Neural crest cell (in vitro differentiated cells): ENCODE data around the gene TMEM25. TPM values are rescaled to one million over a fixed set of nuclear protein-coding genes. Genes with fewer than 3 reads are reported as not detected.

Experiments
- DNase-seq: peaks from one replicate; pipeline ENCODE4 v3.0.0; 2021; ENCODE audit warnings: low read depth, mixed read lengths, low spot score
- H3K27ac Mint-ChIP-seq: one replicate; pipeline ENCODE4 v1.8.0; 2021; ENCODE audit warnings: mild to moderate bottlenecking, mixed read lengths; ENCODE audit not compliant: unreplicated experiment
- H3K27me3 Mint-ChIP-seq: 2 replicates; pipeline ENCODE4 v1.8.0; 2021; ENCODE audit warnings: low read depth, mild to moderate bottlenecking, mixed read lengths
- H3K36me3 Mint-ChIP-seq: 2 replicates; pipeline ENCODE4 v1.8.0; 2021; ENCODE audit warnings: low read depth, mild to moderate bottlenecking, mixed read lengths
- H3K4me1 Mint-ChIP-seq: 2 replicates; pipeline ENCODE4 v1.8.0; 2021; ENCODE audit warnings: mixed read lengths
- H3K4me3 Mint-ChIP-seq: one replicate; pipeline ENCODE4 v1.8.0; 2021; ENCODE audit warnings: mild to moderate bottlenecking, mixed read lengths
- H3K9me3 Mint-ChIP-seq: 2 replicates; pipeline ENCODE4 v1.8.0; 2021; ENCODE audit warnings: mixed read lengths
- total RNA-seq: library from RNA; stranded (reverse); gene quantifications from 2 replicates; pipeline ENCODE4 v1.2.1, GENCODE V29; 2021
- TF ChIP-seq, protein P1 (sequence below): fragments of 200-600 bp; sonication (generic); conservative IDR thresholded peaks from 2 replicates; pipeline ENCODE4 v1.5.0; 2021; ENCODE audit warnings: antibody characterized with exemption, mild to moderate bottlenecking

Gene TMEM25
- total RNA-seq, 1 donor from 2014 or later: 28.6 TPM

DNA sequence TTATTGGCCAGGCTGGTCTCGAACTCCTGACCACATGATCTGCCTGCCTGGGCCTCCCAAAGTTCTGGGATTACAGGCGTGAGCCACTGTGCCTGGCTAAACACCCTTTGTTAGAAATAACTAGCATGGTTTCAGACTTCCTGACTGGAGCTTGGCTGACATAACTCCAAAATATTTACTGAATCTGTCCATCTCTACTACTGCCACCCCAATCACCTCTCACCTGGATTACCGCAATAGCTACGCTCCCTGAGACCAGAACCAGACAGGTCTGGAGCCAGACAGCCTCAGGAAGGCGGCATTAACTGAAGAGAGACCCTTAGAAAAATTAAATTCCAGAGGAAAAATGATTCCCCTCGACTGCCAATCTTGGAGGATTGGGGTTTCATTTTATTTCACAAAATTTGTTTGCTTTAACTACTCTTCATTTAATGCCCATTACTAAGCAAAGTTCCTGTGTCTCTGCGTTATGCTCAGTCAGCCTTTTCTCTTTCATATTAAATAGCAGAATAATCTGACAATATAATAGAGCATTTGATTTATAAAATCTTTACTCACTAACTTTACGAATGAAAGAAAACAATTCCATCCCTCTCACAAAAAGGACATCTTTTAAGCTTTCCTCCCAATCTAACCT, 13.1 kb downstream of the TMEM25 start:
- no peaks in the 10 kb centered on the region for H3K4me1 Mint-ChIP-seq
- DNase-seq: no peak
- no peaks in the 10 kb centered on the region for H3K27me3 Mint-ChIP-seq
- no peaks in the 10 kb centered on the region for H3K9me3 Mint-ChIP-seq
- TF ChIP-seq, protein P1, sequence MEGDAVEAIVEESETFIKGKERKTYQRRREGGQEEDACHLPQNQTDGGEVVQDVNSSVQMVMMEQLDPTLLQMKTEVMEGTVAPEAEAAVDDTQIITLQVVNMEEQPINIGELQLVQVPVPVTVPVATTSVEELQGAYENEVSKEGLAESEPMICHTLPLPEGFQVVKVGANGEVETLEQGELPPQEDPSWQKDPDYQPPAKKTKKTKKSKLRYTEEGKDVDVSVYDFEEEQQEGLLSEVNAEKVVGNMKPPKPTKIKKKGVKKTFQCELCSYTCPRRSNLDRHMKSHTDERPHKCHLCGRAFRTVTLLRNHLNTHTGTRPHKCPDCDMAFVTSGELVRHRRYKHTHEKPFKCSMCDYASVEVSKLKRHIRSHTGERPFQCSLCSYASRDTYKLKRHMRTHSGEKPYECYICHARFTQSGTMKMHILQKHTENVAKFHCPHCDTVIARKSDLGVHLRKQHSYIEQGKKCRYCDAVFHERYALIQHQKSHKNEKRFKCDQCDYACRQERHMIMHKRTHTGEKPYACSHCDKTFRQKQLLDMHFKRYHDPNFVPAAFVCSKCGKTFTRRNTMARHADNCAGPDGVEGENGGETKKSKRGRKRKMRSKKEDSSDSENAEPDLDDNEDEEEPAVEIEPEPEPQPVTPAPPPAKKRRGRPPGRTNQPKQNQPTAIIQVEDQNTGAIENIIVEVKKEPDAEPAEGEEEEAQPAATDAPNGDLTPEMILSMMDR: no peak
- no peak overlapping the region for H3K27ac Mint-ChIP-seq
- peaks cover 5% of the 10 kb centered on the region for H3K36me3 Mint-ChIP-seq
- H3K4me3 Mint-ChIP-seq: no peak overlapping the region

DNA sequence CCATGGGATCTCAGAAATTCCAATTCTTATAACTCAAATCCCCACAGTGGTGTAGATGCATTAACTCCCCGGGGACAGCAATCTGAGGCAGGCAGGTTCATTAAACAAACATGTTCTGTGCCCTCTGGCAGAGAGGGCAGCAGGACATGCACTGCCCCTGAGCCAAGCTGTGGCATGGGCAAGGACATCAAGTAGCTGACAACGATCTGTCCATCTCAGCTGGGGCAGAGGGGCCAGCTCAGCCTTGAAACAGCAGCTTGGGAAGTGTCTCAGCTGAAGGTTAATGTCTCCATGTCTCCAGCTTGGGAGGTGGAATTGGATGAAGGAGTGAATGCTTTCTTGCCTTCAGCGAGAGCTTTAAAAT, 13.6 kb downstream of the TMEM25 start:
- TF ChIP-seq, protein P1: no peak
- no peaks in the 10 kb centered on the region for H3K4me1 Mint-ChIP-seq
- peaks cover 5% of the 10 kb centered on the region for H3K36me3 Mint-ChIP-seq
- H3K4me3 Mint-ChIP-seq: no peak overlapping the region
- H3K27me3 Mint-ChIP-seq: no peaks in the 10 kb centered on the region
- H3K9me3 Mint-ChIP-seq: no peaks in the 10 kb centered on the region
- DNase-seq: no peak
- H3K27ac Mint-ChIP-seq: no peak overlapping the region

DNA sequence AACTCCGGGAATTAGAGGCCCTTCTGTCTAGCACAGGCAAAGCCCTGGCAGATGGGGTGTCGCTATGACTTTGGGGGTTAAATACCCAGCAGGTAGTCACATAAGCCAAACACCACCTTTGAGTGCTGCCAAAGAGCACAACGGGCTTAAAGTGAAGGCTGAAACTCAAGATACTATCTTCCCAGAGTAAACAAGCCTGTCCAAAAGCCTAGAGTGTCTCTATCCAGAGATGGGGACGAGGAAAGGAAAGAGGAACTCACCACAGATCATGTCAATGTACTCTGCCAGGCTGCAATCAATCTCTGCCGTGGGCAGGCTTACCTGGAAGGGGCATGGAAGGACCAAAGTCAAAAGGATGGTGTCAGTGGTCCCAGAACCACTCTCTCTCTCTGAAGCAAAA, 14.5 kb downstream of the TMEM25 start:
- Mint-ChIP-seq H3K4me3 (no peak overlapping the region), H3K4me1 (no peaks in the 10 kb centered on the region), H3K27me3 (no peaks in the 10 kb centered on the region), H3K27ac (no peak overlapping the region), H3K9me3 (no peaks in the 10 kb centered on the region), H3K36me3 (peaks cover 4% of the 10 kb centered on the region)
- TF ChIP-seq, protein P1: no peak
- DNase-seq: no peak

DNA sequence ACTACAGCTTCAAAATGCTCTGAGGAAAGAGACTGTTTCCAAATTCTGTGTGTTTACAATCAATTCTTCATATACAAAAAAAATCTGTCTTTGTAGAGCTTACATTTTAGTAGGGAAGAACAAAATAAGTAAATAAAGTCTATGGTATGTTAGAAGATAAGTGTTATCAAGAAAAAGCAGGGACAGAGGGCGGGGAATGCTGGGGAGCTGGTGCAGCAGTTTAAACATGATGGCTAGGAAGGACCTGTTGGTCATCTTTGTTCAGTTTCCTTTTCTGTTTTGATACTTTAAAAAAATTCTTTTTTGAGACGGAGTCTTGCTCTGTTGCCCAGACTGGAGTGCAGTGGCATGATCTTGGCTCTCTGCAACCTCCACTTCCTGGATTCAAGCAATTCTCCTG, 16.1 kb downstream of the TMEM25 start:
- H3K27ac Mint-ChIP-seq: no peak overlapping the region
- DNase-seq: no peak
- no peaks in the 10 kb centered on the region for H3K36me3 Mint-ChIP-seq
- no peaks in the 10 kb centered on the region for H3K4me1 Mint-ChIP-seq
- H3K27me3 Mint-ChIP-seq: no peaks in the 10 kb centered on the region
- H3K4me3 Mint-ChIP-seq: no peak overlapping the region
- TF ChIP-seq, protein P1: no peak
- H3K9me3 Mint-ChIP-seq: no peaks in the 10 kb centered on the region

DNA sequence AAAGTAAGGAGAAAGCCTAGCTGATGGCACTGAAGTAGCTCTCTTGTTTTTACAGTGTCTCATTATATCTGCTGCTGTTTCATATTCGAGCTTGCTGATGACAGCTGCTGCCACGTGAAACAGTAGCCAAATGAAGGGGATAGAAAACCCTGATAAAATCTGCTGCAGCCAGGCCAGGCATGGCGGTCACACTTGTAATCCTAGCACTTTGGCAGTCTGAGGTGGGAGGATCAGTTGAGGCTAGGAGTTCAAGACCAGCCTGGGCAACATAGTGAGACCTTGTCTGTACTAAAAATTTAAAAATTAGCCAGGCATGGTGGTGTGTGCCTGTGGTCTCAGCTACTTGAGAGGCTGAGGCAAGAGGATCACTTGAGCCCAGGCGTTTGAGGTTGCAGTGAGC, 21.3 kb downstream of the TMEM25 start:
- TF ChIP-seq, protein P1: no peak
- H3K9me3 Mint-ChIP-seq: no peaks in the 10 kb centered on the region
- no peaks in the 10 kb centered on the region for H3K4me1 Mint-ChIP-seq
- H3K36me3 Mint-ChIP-seq: peaks cover 16% of the 10 kb centered on the region
- H3K27me3 Mint-ChIP-seq: no peaks in the 10 kb centered on the region
- DNase-seq: no peak
- no peak overlapping the region for H3K4me3 Mint-ChIP-seq
- H3K27ac Mint-ChIP-seq: no peak overlapping the region

DNA sequence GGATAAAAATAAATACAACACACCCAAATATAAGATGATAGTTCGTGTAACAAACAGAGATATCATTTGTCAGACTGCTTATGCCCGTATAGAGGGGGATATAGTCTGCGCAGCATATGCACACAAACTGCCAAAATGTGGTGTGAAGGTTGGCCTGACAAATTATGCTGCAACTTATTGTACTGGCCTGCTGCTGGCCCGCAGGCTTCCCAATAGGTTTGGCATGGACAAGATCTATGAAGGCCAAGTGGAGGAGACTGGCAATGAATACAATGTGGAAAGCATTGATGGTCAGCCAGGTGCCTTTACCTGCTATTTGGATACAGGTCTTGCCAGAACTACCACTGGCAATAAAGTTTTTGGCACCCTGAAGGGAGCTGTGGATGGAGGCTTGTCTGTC, 29.8 kb downstream of the TMEM25 start:
- TF ChIP-seq, protein P1: no peak
- DNase-seq: no peak
- Mint-ChIP-seq H3K9me3 (no peaks in the 10 kb centered on the region), H3K4me1 (peaks cover 11% of the 10 kb centered on the region), H3K27me3 (no peaks in the 10 kb centered on the region), H3K27ac (no peak overlapping the region), H3K4me3 (no peak overlapping the region), H3K36me3 (peaks cover 6% of the 10 kb centered on the region)
